ENCODE data around the gene COA3. TPM values are rescaled to one million over a fixed set of nuclear protein-coding genes. Genes with fewer than 3 reads are reported as not detected.

Gene COA3
- total RNA-seq, 1 donor from 2014 or later = 59.8 TPM

DNA sequence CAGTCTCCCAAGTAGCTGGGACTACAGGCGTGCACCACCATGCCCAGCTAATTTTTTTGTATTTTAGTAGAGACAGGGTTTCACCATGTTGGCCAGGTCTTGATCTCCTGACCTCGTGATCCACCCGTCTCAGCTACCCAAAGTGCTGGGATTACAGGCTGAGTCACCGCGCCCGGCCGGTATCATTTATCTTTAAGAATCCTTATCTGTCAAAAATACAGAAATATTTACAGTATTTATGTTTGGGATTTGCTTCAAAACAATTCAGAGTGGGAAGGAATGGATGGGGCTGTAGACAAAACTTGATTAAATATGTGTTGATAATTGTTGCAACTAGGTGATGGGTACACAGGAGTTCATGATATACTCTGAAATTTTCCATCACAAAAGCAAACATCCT is 22.7 kb upstream of the COA3 start:
- peaks cover 18% of the 10 kb centered on the region for H3K36me3 ChIP-seq (ENCODE audit: control insufficient read depth, insufficient read depth, low read length)
- FAIRE-seq (no peak), DNase-seq (ENCODE audit: low read depth) (no peak)
- H3K4me3 ChIP-seq (ENCODE audit: low read depth, low read length) = no peak overlapping the region
- no peaks in the 10 kb centered on the region for H3K27me3 ChIP-seq (ENCODE audit: control insufficient read depth, insufficient read depth, low read length)
- TF ChIP-seq, protein P1, sequence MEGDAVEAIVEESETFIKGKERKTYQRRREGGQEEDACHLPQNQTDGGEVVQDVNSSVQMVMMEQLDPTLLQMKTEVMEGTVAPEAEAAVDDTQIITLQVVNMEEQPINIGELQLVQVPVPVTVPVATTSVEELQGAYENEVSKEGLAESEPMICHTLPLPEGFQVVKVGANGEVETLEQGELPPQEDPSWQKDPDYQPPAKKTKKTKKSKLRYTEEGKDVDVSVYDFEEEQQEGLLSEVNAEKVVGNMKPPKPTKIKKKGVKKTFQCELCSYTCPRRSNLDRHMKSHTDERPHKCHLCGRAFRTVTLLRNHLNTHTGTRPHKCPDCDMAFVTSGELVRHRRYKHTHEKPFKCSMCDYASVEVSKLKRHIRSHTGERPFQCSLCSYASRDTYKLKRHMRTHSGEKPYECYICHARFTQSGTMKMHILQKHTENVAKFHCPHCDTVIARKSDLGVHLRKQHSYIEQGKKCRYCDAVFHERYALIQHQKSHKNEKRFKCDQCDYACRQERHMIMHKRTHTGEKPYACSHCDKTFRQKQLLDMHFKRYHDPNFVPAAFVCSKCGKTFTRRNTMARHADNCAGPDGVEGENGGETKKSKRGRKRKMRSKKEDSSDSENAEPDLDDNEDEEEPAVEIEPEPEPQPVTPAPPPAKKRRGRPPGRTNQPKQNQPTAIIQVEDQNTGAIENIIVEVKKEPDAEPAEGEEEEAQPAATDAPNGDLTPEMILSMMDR (IDR thresholded peaks at IDR 0.05; ENCODE audit: insufficient read depth, low read length, severe bottlenecking) = no peak

DNA sequence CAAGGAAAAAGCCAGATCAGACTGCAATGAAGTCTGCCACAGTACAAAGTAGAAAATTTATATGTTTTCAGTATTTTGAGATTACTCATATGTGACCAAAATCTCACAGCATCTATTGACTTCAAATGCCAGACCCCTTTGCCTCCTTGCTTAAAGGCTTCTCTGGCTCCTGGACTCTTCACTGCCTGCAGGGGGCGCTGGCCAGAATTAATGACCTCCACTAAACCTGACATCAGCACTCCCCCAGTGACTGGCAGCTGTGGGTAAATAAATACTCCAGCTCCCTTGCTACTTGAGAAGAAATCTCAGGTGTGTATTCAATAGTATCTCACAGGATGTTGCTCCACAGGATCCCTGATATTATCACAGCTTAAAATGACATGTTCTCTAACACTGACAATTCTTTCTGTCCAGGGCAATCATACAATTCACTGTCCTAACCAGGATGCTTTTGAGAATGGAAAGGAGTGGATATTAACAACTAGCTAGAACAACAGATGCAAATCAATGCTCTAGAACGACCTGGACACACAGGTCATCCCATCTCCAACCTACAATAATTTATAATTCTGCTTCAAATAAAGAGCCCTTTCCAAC is 21.5 kb upstream of the COA3 start:
- FAIRE-seq (no peak), DNase-seq (ENCODE audit: low read depth) (peak; percentile 44)
- Histone ChIP-seq H3K27me3 (ENCODE audit: control insufficient read depth, insufficient read depth, low read length) (no peaks in the 10 kb centered on the region), H3K4me3 (ENCODE audit: low read depth, low read length) (no peak overlapping the region), H3K36me3 (ENCODE audit: control insufficient read depth, insufficient read depth, low read length) (peaks cover 27% of the 10 kb centered on the region)
- TF ChIP-seq, protein P1 (IDR thresholded peaks at IDR 0.05; ENCODE audit: insufficient read depth, low read length, severe bottlenecking) = peak; percentile 71

DNA sequence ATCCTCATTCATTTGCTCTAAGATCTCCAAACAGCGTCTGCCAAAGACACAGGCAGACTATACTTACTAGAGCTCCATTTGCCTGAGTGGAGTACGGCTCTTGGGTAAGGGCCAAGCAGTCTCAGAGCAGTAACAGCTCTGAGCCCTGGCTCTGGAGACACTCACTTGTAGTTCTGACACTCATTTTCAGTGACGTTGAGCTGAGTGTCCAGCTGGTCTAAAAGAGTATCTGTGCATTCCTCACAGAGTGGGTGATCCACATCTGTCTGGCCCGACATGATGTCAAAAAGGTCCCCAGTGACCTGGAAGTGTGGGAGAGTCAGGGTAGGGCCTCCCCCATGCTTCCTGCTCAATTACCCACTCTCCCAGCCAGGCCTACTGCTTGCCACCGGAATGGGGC is 19.9 kb upstream of the COA3 start:
- FAIRE-seq = no peak
- DNase-seq (ENCODE audit: low read depth) = no peak
- Histone ChIP-seq H3K36me3 (ENCODE audit: control insufficient read depth, insufficient read depth, low read length) (peaks cover 34% of the 10 kb centered on the region), H3K27me3 (ENCODE audit: control insufficient read depth, insufficient read depth, low read length) (no peaks in the 10 kb centered on the region), H3K4me3 (ENCODE audit: low read depth, low read length) (no peak overlapping the region)
- TF ChIP-seq, protein P1 (IDR thresholded peaks at IDR 0.05; ENCODE audit: insufficient read depth, low read length, severe bottlenecking) = no peak

DNA sequence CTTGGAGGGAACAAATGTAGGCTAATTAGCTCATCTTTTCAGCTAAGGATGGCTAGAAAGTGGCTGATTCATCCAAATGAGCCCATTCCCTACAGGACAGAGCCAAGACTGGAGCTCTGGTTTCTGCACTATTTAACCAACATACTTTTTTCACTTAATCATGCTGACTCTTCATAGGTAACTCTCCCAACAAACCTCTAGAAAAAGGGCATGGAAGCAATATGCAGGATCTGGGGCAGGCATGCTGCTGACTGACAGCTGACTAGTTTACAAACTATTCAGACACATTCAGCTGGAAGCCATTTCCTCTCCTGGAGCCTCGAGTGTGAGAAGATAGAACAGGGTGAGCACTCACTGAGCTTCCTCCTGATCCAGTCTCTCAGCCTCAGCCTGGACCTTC is 19.4 kb upstream of the COA3 start:
- FAIRE-seq (no peak), DNase-seq (ENCODE audit: low read depth) (peak; percentile 82)
- Histone ChIP-seq H3K4me3 (ENCODE audit: low read depth, low read length) (no peak overlapping the region), H3K27me3 (ENCODE audit: control insufficient read depth, insufficient read depth, low read length) (no peaks in the 10 kb centered on the region), H3K36me3 (ENCODE audit: control insufficient read depth, insufficient read depth, low read length) (peaks cover 34% of the 10 kb centered on the region)
- TF ChIP-seq, protein P1 (IDR thresholded peaks at IDR 0.05; ENCODE audit: insufficient read depth, low read length, severe bottlenecking) = no peak

DNA sequence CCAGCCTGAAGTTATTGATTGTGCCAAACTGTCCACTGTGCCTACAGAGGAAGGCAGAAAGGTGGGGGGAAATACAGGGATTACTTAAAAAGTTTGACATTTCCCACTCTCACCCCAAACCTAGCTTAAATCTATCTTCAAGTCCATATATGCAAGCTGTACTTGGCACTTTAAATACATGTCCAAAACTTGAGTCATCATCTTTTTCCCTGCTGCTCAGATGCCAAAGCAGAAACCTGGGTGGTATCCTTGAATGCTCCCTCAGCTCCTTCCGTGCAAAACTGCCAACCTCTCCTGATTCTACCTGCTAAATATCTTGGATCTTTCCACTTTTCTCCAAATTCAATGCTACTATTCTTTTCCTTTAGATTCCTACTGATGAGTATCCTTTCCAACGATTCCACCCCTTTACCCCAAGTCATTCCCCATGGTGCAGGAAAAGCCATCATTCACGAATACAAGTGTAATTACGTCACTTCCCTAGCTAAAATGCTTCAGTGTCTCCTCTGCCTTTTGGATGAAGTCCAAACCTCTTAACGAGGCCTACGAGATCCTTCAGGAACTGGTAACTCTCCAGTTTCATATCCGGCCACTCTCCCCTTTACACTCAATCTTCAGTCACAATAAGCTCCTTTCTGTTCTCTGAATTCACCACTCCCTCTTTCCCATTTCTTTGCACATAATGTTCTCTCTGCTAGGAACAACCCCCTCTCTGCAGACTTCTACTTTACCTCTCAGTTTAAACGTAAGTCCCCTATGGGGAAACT is 16.3 kb upstream of the COA3 start:
- no peak overlapping the region for H3K4me3 ChIP-seq (ENCODE audit: low read depth, low read length)
- FAIRE-seq (no peak), DNase-seq (ENCODE audit: low read depth) (peak; percentile 72)
- H3K36me3 ChIP-seq (ENCODE audit: control insufficient read depth, insufficient read depth, low read length) = peaks cover 41% of the 10 kb centered on the region
- H3K27me3 ChIP-seq (ENCODE audit: control insufficient read depth, insufficient read depth, low read length) = no peaks in the 10 kb centered on the region
- TF ChIP-seq, protein P1 (IDR thresholded peaks at IDR 0.05; ENCODE audit: insufficient read depth, low read length, severe bottlenecking) = no peak
